A549 (cell line): Measurements from ENCODE around the gene FBXO41.

Source experiments
- CHD4 ChIP-seq: fragments of 200-600 bp; sonication (generic); IDR thresholded peaks from 2 replicates; pipeline ENCODE4 v1.6.1; 2016; ENCODE audit warnings: antibody characterized with exemption, mild to moderate bottlenecking, borderline replicate concordance
- CTCF ChIP-seq: fragments of >200 bp; sonication (Bioruptor Twin); formaldehyde crosslinking; IDR thresholded peaks from 3 replicates; pipeline ENCODE4 v1.5.1; 2016
- EHF ChIP-seq: fragments of 250-450 bp; sonication (Bioruptor Pico); IDR thresholded peaks from 2 replicates; pipeline ENCODE4 v1.5.0; 2020; ENCODE audit warnings: mild to moderate bottlenecking
- EP300 ChIP-seq, 2 experiments: fragments of >200 bp; sonication (Bioruptor Twin); formaldehyde crosslinking; IDR thresholded peaks; 2 replicates in 1 of 2; 3 replicates in 1 of 2; pipeline ENCODE4 v1.6.1; 2016 to 2017
- JUN ChIP-seq, 2 experiments: fragments of >200 bp; sonication (Bioruptor Twin); formaldehyde crosslinking; IDR thresholded peaks; 2 replicates in 1 of 2; 3 replicates in 1 of 2; pipeline ENCODE4 v1.6.1; 2016 to 2017
- MYC ChIP-seq: IDR thresholded peaks from 2 replicates; pipeline ENCODE4 v1.6.1; 2012; ENCODE audit warnings: mild to moderate bottlenecking, inconsistent platforms, low read length, improper control_type of control experiment, borderline replicate concordance
- PBX3 ChIP-seq: IDR thresholded peaks from 2 replicates; pipeline ENCODE4 v1.6.1; 2012
- POLR2A ChIP-seq: IDR thresholded peaks from 2 replicates; pipeline ENCODE4 v1.6.1; 2012; ENCODE audit warnings: mild to moderate bottlenecking, low read length
- RAD21 ChIP-seq, 2 experiments: fragments of >200 bp in 1 of 2; sonication (Bioruptor Twin) in 1 of 2; formaldehyde crosslinking in 1 of 2; IDR thresholded peaks in 1 of 2; conservative IDR thresholded peaks in 1 of 2; 2 replicates in 1 of 2; 3 replicates in 1 of 2; pipeline ENCODE4 v1.6.1; 2012 to 2018; ENCODE audit warnings: inconsistent platforms in 1 of 2
- REST ChIP-seq: fragments of 200-600 bp; sonication (generic); IDR thresholded peaks from 2 replicates; pipeline ENCODE4 v1.6.1; 2016; ENCODE audit warnings: antibody characterized with exemption, mild to moderate bottlenecking, moderate library complexity
- USF2 ChIP-seq: fragments of 450-650 bp; IDR thresholded peaks from 2 replicates; pipeline ENCODE4 v1.6.1; 2014; ENCODE audit warnings: antibody characterized with exemption
- TF ChIP-seq, protein P1 (sequence below): IDR thresholded peaks from 2 replicates; pipeline ENCODE4 v1.6.1; 2012

DNA sequence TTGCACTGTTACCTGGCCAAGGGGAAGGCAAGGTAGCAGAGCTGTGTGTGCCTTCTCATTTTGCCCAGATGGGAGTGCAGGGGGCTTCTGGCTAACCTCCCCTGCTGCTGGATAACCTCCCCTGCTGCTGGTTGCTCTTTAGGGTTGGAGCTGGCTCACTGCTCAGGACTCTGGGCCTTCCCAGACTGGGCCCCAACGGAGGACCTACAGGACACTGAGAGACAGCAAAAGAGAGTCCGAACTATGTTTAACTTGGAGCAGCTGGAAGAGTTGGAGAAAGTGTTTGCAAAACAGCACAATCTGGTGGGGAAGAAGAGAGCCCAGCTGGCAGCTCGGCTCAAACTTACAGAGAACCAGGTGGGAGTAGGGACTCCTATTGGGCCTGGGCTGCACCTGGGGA lies 76.0 kb downstream of the FBXO41 start:
- TF ChIP-seq CTCF (no peak), USF2 (no peak), CHD4 (no peak), POLR2A (no peak), PBX3 (no peak), REST (no peak), RAD21 (conservative IDR thresholded peaks at IDR 0.05 in 1 of 2, IDR thresholded peaks at IDR 0.05 in 1 of 2) (no peak), EHF (CRISPR knock-in tag) (no peak), JUN (IDR thresholded peaks at IDR 0.05) (no peak), MYC (no peak), EP300 (IDR thresholded peaks at IDR 0.05) (no peak)
- TF ChIP-seq, protein P1, sequence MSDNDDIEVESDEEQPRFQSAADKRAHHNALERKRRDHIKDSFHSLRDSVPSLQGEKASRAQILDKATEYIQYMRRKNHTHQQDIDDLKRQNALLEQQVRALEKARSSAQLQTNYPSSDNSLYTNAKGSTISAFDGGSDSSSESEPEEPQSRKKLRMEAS: no peak
